ENCODE measurements around the gene KPNA6. TPM values are rescaled to one million over a fixed set of nuclear protein-coding genes. Genes with fewer than 3 reads are reported as not detected.
A peak's percentile ranks its signal among the peaks of the same experiment; 100 is the strongest.

The KPNA6 gene
- total RNA-seq, 1 donor: 96.7 TPM

GRCh38 chr1:32181065-32181464, 73.2 kb downstream of the KPNA6 start:
- H3K4me3 ChIP-seq (ENCODE audit: low read depth, low read length): peak overlapping the region; percentile 79
- no peak for DNase-seq (ENCODE audit: low read depth)
- TF ChIP-seq CTCF (IDR thresholded peaks at IDR 0.05; ENCODE audit: insufficient read depth, low read depth, low read length): no peak

- no peak for DNase-seq (ENCODE audit: low read depth)
- TF ChIP-seq CTCF (IDR thresholded peaks at IDR 0.05; ENCODE audit: insufficient read depth, low read depth, low read length): no peak
- H3K4me3 ChIP-seq (ENCODE audit: low read depth, low read length): peak overlapping the region; percentile 79
Observed at GRCh38 chr1:32181563-32181962, 73.7 kb downstream of the KPNA6 start.

- H3K4me3 ChIP-seq (ENCODE audit: low read depth, low read length): peak overlapping the region; percentile 79
- no peak for TF ChIP-seq CTCF (IDR thresholded peaks at IDR 0.05; ENCODE audit: insufficient read depth, low read depth, low read length)
- no peak for DNase-seq (ENCODE audit: low read depth)
Observed at GRCh38 chr1:32182060-32182459, 74.2 kb downstream of the KPNA6 start.

GRCh38 chr1:32184650-32185049, 76.8 kb downstream of the KPNA6 start:
- no peak for TF ChIP-seq CTCF (IDR thresholded peaks at IDR 0.05; ENCODE audit: insufficient read depth, low read depth, low read length)
- no peak overlapping the region for H3K4me3 ChIP-seq (ENCODE audit: low read depth, low read length)
- no peak for DNase-seq (ENCODE audit: low read depth)

GRCh38 chr1:32186077-32186476, 78.2 kb downstream of the KPNA6 start:
- no peak overlapping the region for H3K4me3 ChIP-seq (ENCODE audit: low read depth, low read length)
- TF ChIP-seq CTCF (IDR thresholded peaks at IDR 0.05; ENCODE audit: insufficient read depth, low read depth, low read length): no peak
- no peak for DNase-seq (ENCODE audit: low read depth)

- DNase-seq (ENCODE audit: low read depth): no peak
- H3K4me3 ChIP-seq (ENCODE audit: low read depth, low read length): no peak overlapping the region
- TF ChIP-seq CTCF (IDR thresholded peaks at IDR 0.05; ENCODE audit: insufficient read depth, low read depth, low read length): no peak
Observed at GRCh38 chr1:32186491-32186890, 78.6 kb downstream of the KPNA6 start.

- no peak for DNase-seq (ENCODE audit: low read depth)
- H3K4me3 ChIP-seq (ENCODE audit: low read depth, low read length): no peak overlapping the region
- no peak for TF ChIP-seq CTCF (IDR thresholded peaks at IDR 0.05; ENCODE audit: insufficient read depth, low read depth, low read length)
Observed at GRCh38 chr1:32187850-32188249, 80.0 kb downstream of the KPNA6 start.
